OCI-LY7 (cell line): Measurements from ENCODE around the gene NDUFS5. TPM values are rescaled to one million over a fixed set of nuclear protein-coding genes. Genes with fewer than 3 reads are reported as not detected.
"Not testable (repeated sequence)": the region's sequence is repeated elsewhere in the genome, so short reads cannot be mapped to it uniquely, and the experiment has no call there.

Experiments used
- BruUV-seq: library from RNA; stranded (reverse); fragments of 400-500 nt; replicated peaks from 2 replicates; lab custom pipeline; 2021; lab: Mats Ljungman, UMichigan
- CTCF ChIA-PET: fragments of 300-600 bp; sonication (Branson Sonifier 250); formaldehyde crosslinking; loops from one replicate; lab custom pipeline; 2022; ENCODE audit warnings: antibody characterized with exemption; ENCODE audit not compliant: unreplicated experiment; lab: Charles Lee
- POLR2A ChIA-PET: fragments of 300-600 bp; sonication (Branson Sonifier 250); formaldehyde crosslinking; loops from one replicate; lab custom pipeline; 2022; ENCODE audit warnings: antibody characterized with exemption; lab: Charles Lee
- DNase-seq: peaks from one replicate; pipeline ENCODE4 v3.0.0-alpha.2; 2015; ENCODE audit warnings: low spot score
- H2AFZ ChIP-seq: fragments of 200-600 bp; sonication (generic), shearing (Covaris generic); 2 replicates; pipeline ENCODE4 v1.6.1; 2014; ENCODE audit warnings: mild to moderate bottlenecking, antibody characterized with exemption, low read length, moderate library complexity
- H3K27ac ChIP-seq: fragments of 200-600 bp; sonication (generic); 2 replicates; pipeline ENCODE4 v1.5.1; 2014; ENCODE audit warnings: mixed run types, low read depth, mild to moderate bottlenecking, moderate library complexity, low read length, inconsistent platforms; ENCODE audit not compliant: poor library complexity, severe bottlenecking
- H3K36me3 ChIP-seq: fragments of 200-600 bp; sonication (generic); 2 replicates; pipeline ENCODE4 v1.6.1; 2014; ENCODE audit warnings: mild to moderate bottlenecking, antibody characterized with exemption, low read length, moderate library complexity, mixed read lengths; ENCODE audit not compliant: insufficient read depth
- H3K4me1 ChIP-seq: fragments of 200-600 bp; sonication (generic); 2 replicates; pipeline ENCODE4 v1.5.1; 2014; ENCODE audit warnings: mild to moderate bottlenecking, low read length; ENCODE audit not compliant: insufficient read depth, poor library complexity, severe bottlenecking
- H3K4me2 ChIP-seq: fragments of 200-600 bp; sonication (generic); 2 replicates; pipeline ENCODE4 v1.6.1; 2014; ENCODE audit warnings: mild to moderate bottlenecking, low read length
- H3K4me3 ChIP-seq: fragments of 200-600 bp; sonication (generic); 2 replicates; pipeline ENCODE4 v1.5.1; 2014; ENCODE audit warnings: mild to moderate bottlenecking, low read depth, low read length; ENCODE audit not compliant: poor library complexity, severe bottlenecking
- H3K79me2 ChIP-seq: fragments of 200-600 bp; sonication (generic); 2 replicates; pipeline ENCODE4 v1.6.1; 2016; ENCODE audit warnings: low read depth, mild to moderate bottlenecking, low read length, moderate library complexity, mixed read lengths; ENCODE audit not compliant: insufficient read depth
- H3K9me2 ChIP-seq: fragments of 200-600 bp; sonication (generic); 2 replicates; pipeline ENCODE4 v1.6.1; 2016; ENCODE audit warnings: mild to moderate bottlenecking, low read length, mixed read lengths; ENCODE audit not compliant: insufficient read depth
- H3K9me3 ChIP-seq: fragments of 200-600 bp; sonication (generic); 2 replicates; pipeline ENCODE4 v1.6.1; 2014; ENCODE audit warnings: mild to moderate bottlenecking, mixed run types, low read length, mixed read lengths
- H4K20me1 ChIP-seq: fragments of 200-600 bp; sonication (generic); 2 replicates; pipeline ENCODE4 v1.6.1; 2014; ENCODE audit warnings: mild to moderate bottlenecking, antibody characterized with exemption, low read length, moderate library complexity, mixed read lengths; ENCODE audit not compliant: insufficient read depth
- EZH2phosphoT487 ChIP-seq: fragments of 200-600 bp; sonication (generic); IDR thresholded peaks from 2 replicates; pipeline ENCODE4 v1.6.1; 2018; ENCODE audit warnings: low read depth, borderline replicate concordance, mild to moderate bottlenecking, mixed run types, antibody characterized with exemption, low read length, moderate library complexity, mixed read lengths
- intact Hi-C: fragments of 100-400 bp; cut with micrococcal nuclease; formaldehyde crosslinking; loops from one replicate; pipeline ENCODE4 v1.10.0; 2022; ENCODE audit not compliant: unreplicated experiment
- total RNA-seq, 2 experiments: library from RNA; depleted of rRNA in 1 of 2; stranded (reverse); fragments of >200 nt in 1 of 2; shearing (Covaris generic) in 1 of 2; gene quantifications; 2 replicates each; pipeline ENCODE4 v1.2.3, GENCODE V29; 2014 to 2022
- TF ChIP-seq, protein P1 (sequence below): fragments of 200-600 bp; sonication (generic); conservative IDR thresholded peaks from 2 replicates; pipeline ENCODE4 v1.5.1; 2014; ENCODE audit warnings: mild to moderate bottlenecking, antibody characterized with exemption, low read length, moderate library complexity, mixed read lengths

The NDUFS5 gene
- total RNA-seq, 2 experiments from 2014 or later: 161 to 255 TPM

DNA sequence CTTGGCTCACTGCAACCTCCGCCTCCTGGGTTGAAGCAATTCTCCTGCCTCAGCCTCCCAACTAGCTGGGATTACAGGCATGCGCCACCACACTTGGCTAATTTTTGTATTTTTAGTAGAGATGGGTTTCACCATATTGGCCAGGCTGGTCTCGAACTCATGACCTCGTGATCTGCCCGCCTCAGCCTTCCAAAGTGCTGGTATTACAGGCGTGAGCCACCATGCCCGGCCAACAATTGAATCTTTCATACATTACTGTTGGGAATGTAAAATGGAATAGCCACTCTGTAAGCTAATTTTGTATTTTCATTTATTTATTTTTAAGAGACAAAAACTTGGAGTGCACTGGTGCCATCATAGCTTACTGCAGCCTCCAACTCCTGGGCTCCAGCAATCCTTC is 35.4 kb downstream of the NDUFS5 start:
- H3K36me3 ChIP-seq, DNase-seq, H3K4me2 ChIP-seq, intact Hi-C loops, H3K4me3 ChIP-seq, BruUV-seq, CTCF ChIA-PET, POLR2A ChIA-PET, H3K9me3 ChIP-seq, H2AFZ ChIP-seq, H3K27ac ChIP-seq, H4K20me1 ChIP-seq, H3K9me2 ChIP-seq, H3K79me2 ChIP-seq: not testable (repeated sequence)
- peaks cover 16% of the 10 kb centered on the region for H3K4me1 ChIP-seq

DNA sequence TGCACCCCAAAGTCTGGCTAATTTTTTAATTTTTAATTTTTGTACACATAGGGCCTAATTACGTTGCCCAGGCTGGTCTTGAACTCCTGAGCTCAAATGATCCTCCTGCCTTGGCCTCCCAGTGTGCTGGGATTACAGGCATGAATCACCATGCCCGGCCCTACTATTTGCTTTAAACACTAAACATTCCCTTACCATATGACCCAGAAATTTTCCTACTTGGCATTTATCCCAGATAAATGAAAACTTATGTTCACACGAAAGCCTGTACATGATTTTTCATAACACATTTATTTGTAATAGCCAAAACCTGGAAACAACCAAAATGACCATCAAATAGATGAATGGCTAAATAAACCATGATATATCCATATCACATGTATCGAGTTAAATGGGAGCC is 35.8 kb downstream of the NDUFS5 start:
- no peak overlapping the region for H3K4me3 ChIP-seq
- TF ChIP-seq EZH2phosphoT487: no peak
- TF ChIP-seq, protein P1, sequence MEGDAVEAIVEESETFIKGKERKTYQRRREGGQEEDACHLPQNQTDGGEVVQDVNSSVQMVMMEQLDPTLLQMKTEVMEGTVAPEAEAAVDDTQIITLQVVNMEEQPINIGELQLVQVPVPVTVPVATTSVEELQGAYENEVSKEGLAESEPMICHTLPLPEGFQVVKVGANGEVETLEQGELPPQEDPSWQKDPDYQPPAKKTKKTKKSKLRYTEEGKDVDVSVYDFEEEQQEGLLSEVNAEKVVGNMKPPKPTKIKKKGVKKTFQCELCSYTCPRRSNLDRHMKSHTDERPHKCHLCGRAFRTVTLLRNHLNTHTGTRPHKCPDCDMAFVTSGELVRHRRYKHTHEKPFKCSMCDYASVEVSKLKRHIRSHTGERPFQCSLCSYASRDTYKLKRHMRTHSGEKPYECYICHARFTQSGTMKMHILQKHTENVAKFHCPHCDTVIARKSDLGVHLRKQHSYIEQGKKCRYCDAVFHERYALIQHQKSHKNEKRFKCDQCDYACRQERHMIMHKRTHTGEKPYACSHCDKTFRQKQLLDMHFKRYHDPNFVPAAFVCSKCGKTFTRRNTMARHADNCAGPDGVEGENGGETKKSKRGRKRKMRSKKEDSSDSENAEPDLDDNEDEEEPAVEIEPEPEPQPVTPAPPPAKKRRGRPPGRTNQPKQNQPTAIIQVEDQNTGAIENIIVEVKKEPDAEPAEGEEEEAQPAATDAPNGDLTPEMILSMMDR: no peak
- H3K4me2 ChIP-seq: no peak overlapping the region
- DNase-seq: no peak
- intact Hi-C loops: no loop called here
- no TSS peak for BruUV-seq
- H2AFZ ChIP-seq: no peak overlapping the region
- H4K20me1 ChIP-seq: no peaks in the 10 kb centered on the region
- H3K36me3 ChIP-seq: no peaks in the 10 kb centered on the region
- H3K79me2 ChIP-seq: no peaks in the 10 kb centered on the region
- ChIA-PET POLR2A (no interaction called here), CTCF (no interaction called here)
- peaks cover 16% of the 10 kb centered on the region for H3K4me1 ChIP-seq
- no peak overlapping the region for H3K27ac ChIP-seq
- H3K9me2 ChIP-seq: no peaks in the 10 kb centered on the region
- no peaks in the 10 kb centered on the region for H3K9me3 ChIP-seq

DNA sequence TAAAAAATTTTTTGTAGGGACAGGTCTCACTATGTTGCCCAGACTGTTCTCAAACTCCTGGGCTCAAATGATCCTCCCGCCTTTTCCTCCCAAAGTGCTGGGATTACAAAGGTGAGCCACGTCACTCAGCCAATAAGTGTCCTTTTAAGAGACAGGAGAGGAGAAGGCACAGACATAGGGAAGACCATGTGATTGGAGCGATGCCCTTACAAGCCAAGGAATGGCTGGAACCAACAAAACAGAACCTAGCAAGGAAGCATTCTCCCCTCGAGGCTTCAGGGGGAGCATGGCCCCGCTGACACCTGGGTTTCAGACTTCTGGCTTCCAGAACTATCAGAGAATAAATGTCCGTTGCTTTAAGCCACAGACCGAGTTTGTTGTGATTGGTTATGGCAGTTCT is 37.0 kb downstream of the NDUFS5 start:
- Histone ChIP-seq H4K20me1 (no peaks in the 10 kb centered on the region), H3K4me3 (no peak overlapping the region), H3K36me3 (no peaks in the 10 kb centered on the region), H3K4me1 (peaks cover 16% of the 10 kb centered on the region), H3K9me3 (no peaks in the 10 kb centered on the region), H3K4me2 (no peak overlapping the region), H3K79me2 (no peaks in the 10 kb centered on the region), H2AFZ (no peak overlapping the region), H3K27ac (no peak overlapping the region), H3K9me2 (no peaks in the 10 kb centered on the region)
- intact Hi-C loops: no loop called here
- TF ChIP-seq, protein P1: no peak
- no peak for TF ChIP-seq EZH2phosphoT487
- DNase-seq: no peak
- POLR2A ChIA-PET: no interaction called here
- no TSS peak for BruUV-seq
- CTCF ChIA-PET: no interaction called here
